ENCODE data around the gene OR4D1. TPM values are rescaled to one million over a fixed set of nuclear protein-coding genes. Genes with fewer than 3 reads are reported as not detected.

The OR4D1 gene
- total and polyA plus RNA-seq, 8 donors = not detected

GRCh38 chr17:58172369-58173071, 24.3 kb downstream of the OR4D1 start:
- Histone ChIP-seq H3K4me1 (no peaks in the 10 kb centered on the region), H3K27ac (no peak overlapping the region), H3K36me3 (no peaks in the 10 kb centered on the region), H3K27me3 (no peaks in the 10 kb centered on the region), H3K4me3 (no peak overlapping the region), H3K9me3 (no peaks in the 10 kb centered on the region)
- peak in 1 of 4 donors; percentile 46 for ATAC-seq
- TF ChIP-seq CTCF (IDR thresholded peaks at IDR 0.05) = no peak
- WGBS, 2 donors = 33 to 47% methylated on average over 2 of the region's 2 CpGs
- intact Hi-C loops (cut with DNase I) = no loop called here
- no peak for FAIRE-seq
- no peak for DNase-seq

- intact Hi-C loops (cut with DNase I) = no loop called here
- TF ChIP-seq CTCF (IDR thresholded peaks at IDR 0.05) = no peak
- no peak for FAIRE-seq
- 45 to 49% methylated on average over 3 of the region's 3 CpGs for WGBS, 2 donors
- Histone ChIP-seq H3K4me3 (no peak overlapping the region), H3K36me3 (no peaks in the 10 kb centered on the region), H3K27me3 (no peaks in the 10 kb centered on the region), H3K4me1 (no peaks in the 10 kb centered on the region), H3K27ac (no peak overlapping the region), H3K9me3 (no peaks in the 10 kb centered on the region)
- ATAC-seq = no peak
- no peak for DNase-seq
Observed at GRCh38 chr17:58174871-58175270, 26.7 kb downstream of the OR4D1 start.

- FAIRE-seq (no peak), DNase-seq (no peak), ATAC-seq (no peak)
- Histone ChIP-seq H3K4me1 (no peaks in the 10 kb centered on the region), H3K27me3 (no peaks in the 10 kb centered on the region), H3K36me3 (no peaks in the 10 kb centered on the region), H3K9me3 (no peaks in the 10 kb centered on the region), H3K4me3 (no peak overlapping the region), H3K27ac (no peak overlapping the region)
- intact Hi-C loops (cut with DNase I) = no loop called here
- WGBS, 2 donors = 38% methylated on average over 7 of the region's 7 CpGs
- no peak for TF ChIP-seq CTCF (IDR thresholded peaks at IDR 0.05)
Observed at GRCh38 chr17:58176200-58176599, 28.0 kb downstream of the OR4D1 start.

GRCh38 chr17:58181796-58182195, 33.6 kb downstream of the OR4D1 start:
- FAIRE-seq (no peak), DNase-seq (no peak), ATAC-seq (no peak)
- Histone ChIP-seq H3K9me3 (no peaks in the 10 kb centered on the region), H3K27ac (no peak overlapping the region), H3K27me3 (no peaks in the 10 kb centered on the region), H3K36me3 (no peaks in the 10 kb centered on the region), H3K4me3 (no peak overlapping the region), H3K4me1 (no peaks in the 10 kb centered on the region)
- intact Hi-C loops (cut with DNase I) = no loop called here
- no peak for TF ChIP-seq CTCF (IDR thresholded peaks at IDR 0.05)
- WGBS, 2 donors = 58 to 67% methylated on average over 4 of the region's 4 CpGs

- Histone ChIP-seq H3K4me3 (no peak overlapping the region), H3K27ac (no peak overlapping the region), H3K36me3 (no peaks in the 10 kb centered on the region), H3K27me3 (no peaks in the 10 kb centered on the region), H3K4me1 (no peaks in the 10 kb centered on the region), H3K9me3 (no peaks in the 10 kb centered on the region)
- DNase-seq (no peak), FAIRE-seq (no peak), ATAC-seq (no peak)
- 75 to 83% methylated on average over 4 of the region's 4 CpGs for WGBS, 2 donors
- intact Hi-C loops (cut with DNase I) = no loop called here
- TF ChIP-seq CTCF (IDR thresholded peaks at IDR 0.05) = no peak
Observed at GRCh38 chr17:58183514-58183913, 35.3 kb downstream of the OR4D1 start.

Measured in pancreas (tissue), 10 donors.